ENCODE measurements around the gene INPP5A.

The INPP5A gene

GRCh38 chr10:132637477-132638129 lies 100.0 kb downstream of the INPP5A start:
- Histone ChIP-seq H3K4me1 (ENCODE audit: control insufficient read depth, insufficient read depth, low read length) (no peaks in the 10 kb centered on the region), H3K9ac (ENCODE audit: low read depth, low read length) (no peak overlapping the region), H3K36me3 (ENCODE audit: control insufficient read depth, insufficient read depth, low read length) (no peaks in the 10 kb centered on the region), H3K9me3 (ENCODE audit: control insufficient read depth, insufficient read depth, low read length) (no peaks in the 10 kb centered on the region), H3K27me3 (ENCODE audit: control insufficient read depth, insufficient read depth, low read length) (no peaks in the 10 kb centered on the region), H3K4me3 (ENCODE audit: low read depth, low read length) (no peak overlapping the region)

- Histone ChIP-seq H3K4me3 (ENCODE audit: low read depth, low read length) (no peak overlapping the region), H3K36me3 (ENCODE audit: control insufficient read depth, insufficient read depth, low read length) (no peaks in the 10 kb centered on the region), H3K27me3 (ENCODE audit: control insufficient read depth, insufficient read depth, low read length) (no peaks in the 10 kb centered on the region), H3K4me1 (ENCODE audit: control insufficient read depth, insufficient read depth, low read length) (no peaks in the 10 kb centered on the region), H3K9ac (ENCODE audit: low read depth, low read length) (no peak overlapping the region), H3K9me3 (ENCODE audit: control insufficient read depth, insufficient read depth, low read length) (no peaks in the 10 kb centered on the region)
Observed at GRCh38 chr10:132638130-132638515, 100.5 kb downstream of the INPP5A start.

- Histone ChIP-seq H3K27me3 (ENCODE audit: control insufficient read depth, insufficient read depth, low read length) (no peaks in the 10 kb centered on the region), H3K4me1 (ENCODE audit: control insufficient read depth, insufficient read depth, low read length) (no peaks in the 10 kb centered on the region), H3K9me3 (ENCODE audit: control insufficient read depth, insufficient read depth, low read length) (no peaks in the 10 kb centered on the region), H3K36me3 (ENCODE audit: control insufficient read depth, insufficient read depth, low read length) (no peaks in the 10 kb centered on the region), H3K4me3 (ENCODE audit: low read depth, low read length) (no peak overlapping the region), H3K9ac (ENCODE audit: low read depth, low read length) (no peak overlapping the region)
Observed at GRCh38 chr10:132639470-132639869, 101.9 kb downstream of the INPP5A start.

- H3K9ac ChIP-seq (ENCODE audit: low read depth, low read length) = no peak overlapping the region
- no peaks in the 10 kb centered on the region for H3K9me3 ChIP-seq (ENCODE audit: control insufficient read depth, insufficient read depth, low read length)
- no peaks in the 10 kb centered on the region for H3K4me1 ChIP-seq (ENCODE audit: control insufficient read depth, insufficient read depth, low read length)
- no peaks in the 10 kb centered on the region for H3K36me3 ChIP-seq (ENCODE audit: control insufficient read depth, insufficient read depth, low read length)
- no peaks in the 10 kb centered on the region for H3K27me3 ChIP-seq (ENCODE audit: control insufficient read depth, insufficient read depth, low read length)
- H3K4me3 ChIP-seq (ENCODE audit: low read depth, low read length) = no peak overlapping the region
Observed at GRCh38 chr10:132640326-132641125, 102.9 kb downstream of the INPP5A start.

GRCh38 chr10:132641401-132641800 lies 103.8 kb downstream of the INPP5A start:
- Histone ChIP-seq H3K4me3 (ENCODE audit: low read depth, low read length) (no peak overlapping the region), H3K9me3 (ENCODE audit: control insufficient read depth, insufficient read depth, low read length) (no peaks in the 10 kb centered on the region), H3K27me3 (ENCODE audit: control insufficient read depth, insufficient read depth, low read length) (no peaks in the 10 kb centered on the region), H3K4me1 (ENCODE audit: control insufficient read depth, insufficient read depth, low read length) (no peaks in the 10 kb centered on the region), H3K36me3 (ENCODE audit: control insufficient read depth, insufficient read depth, low read length) (no peaks in the 10 kb centered on the region), H3K9ac (ENCODE audit: low read depth, low read length) (no peak overlapping the region)

- H3K9me3 ChIP-seq (ENCODE audit: control insufficient read depth, insufficient read depth, low read length) = no peaks in the 10 kb centered on the region
- no peaks in the 10 kb centered on the region for H3K4me1 ChIP-seq (ENCODE audit: control insufficient read depth, insufficient read depth, low read length)
- no peak overlapping the region for H3K9ac ChIP-seq (ENCODE audit: low read depth, low read length)
- H3K4me3 ChIP-seq (ENCODE audit: low read depth, low read length) = no peak overlapping the region
- H3K36me3 ChIP-seq (ENCODE audit: control insufficient read depth, insufficient read depth, low read length) = no peaks in the 10 kb centered on the region
- H3K27me3 ChIP-seq (ENCODE audit: control insufficient read depth, insufficient read depth, low read length) = no peaks in the 10 kb centered on the region
Observed at GRCh38 chr10:132641966-132642731, 104.6 kb downstream of the INPP5A start.

GRCh38 chr10:132642732-132643008 lies 105.1 kb downstream of the INPP5A start:
- Histone ChIP-seq H3K9me3 (ENCODE audit: control insufficient read depth, insufficient read depth, low read length) (no peaks in the 10 kb centered on the region), H3K27me3 (ENCODE audit: control insufficient read depth, insufficient read depth, low read length) (no peaks in the 10 kb centered on the region), H3K36me3 (ENCODE audit: control insufficient read depth, insufficient read depth, low read length) (no peaks in the 10 kb centered on the region), H3K4me1 (ENCODE audit: control insufficient read depth, insufficient read depth, low read length) (no peaks in the 10 kb centered on the region), H3K9ac (ENCODE audit: low read depth, low read length) (no peak overlapping the region), H3K4me3 (ENCODE audit: low read depth, low read length) (no peak overlapping the region)

- no peaks in the 10 kb centered on the region for H3K9me3 ChIP-seq (ENCODE audit: control insufficient read depth, insufficient read depth, low read length)
- no peaks in the 10 kb centered on the region for H3K4me1 ChIP-seq (ENCODE audit: control insufficient read depth, insufficient read depth, low read length)
- H3K9ac ChIP-seq (ENCODE audit: low read depth, low read length) = no peak overlapping the region
- H3K36me3 ChIP-seq (ENCODE audit: control insufficient read depth, insufficient read depth, low read length) = no peaks in the 10 kb centered on the region
- no peak overlapping the region for H3K4me3 ChIP-seq (ENCODE audit: low read depth, low read length)
- H3K27me3 ChIP-seq (ENCODE audit: control insufficient read depth, insufficient read depth, low read length) = no peaks in the 10 kb centered on the region
Observed at GRCh38 chr10:132643709-132644526, 106.3 kb downstream of the INPP5A start.

GRCh38 chr10:132644527-132645246 lies 107.1 kb downstream of the INPP5A start:
- H3K27me3 ChIP-seq (ENCODE audit: control insufficient read depth, insufficient read depth, low read length) = no peaks in the 10 kb centered on the region
- no peaks in the 10 kb centered on the region for H3K36me3 ChIP-seq (ENCODE audit: control insufficient read depth, insufficient read depth, low read length)
- H3K4me1 ChIP-seq (ENCODE audit: control insufficient read depth, insufficient read depth, low read length) = no peaks in the 10 kb centered on the region
- no peaks in the 10 kb centered on the region for H3K9me3 ChIP-seq (ENCODE audit: control insufficient read depth, insufficient read depth, low read length)
- H3K4me3 ChIP-seq (ENCODE audit: low read depth, low read length) = no peak overlapping the region
- H3K9ac ChIP-seq (ENCODE audit: low read depth, low read length) = no peak overlapping the region

GRCh38 chr10:132645247-132645530 lies 107.6 kb downstream of the INPP5A start:
- no peaks in the 10 kb centered on the region for H3K9me3 ChIP-seq (ENCODE audit: control insufficient read depth, insufficient read depth, low read length)
- H3K4me1 ChIP-seq (ENCODE audit: control insufficient read depth, insufficient read depth, low read length) = no peaks in the 10 kb centered on the region
- H3K4me3 ChIP-seq (ENCODE audit: low read depth, low read length) = no peak overlapping the region
- no peaks in the 10 kb centered on the region for H3K36me3 ChIP-seq (ENCODE audit: control insufficient read depth, insufficient read depth, low read length)
- no peak overlapping the region for H3K9ac ChIP-seq (ENCODE audit: low read depth, low read length)
- no peaks in the 10 kb centered on the region for H3K27me3 ChIP-seq (ENCODE audit: control insufficient read depth, insufficient read depth, low read length)

All from iPS-15b (cell line).